ENCODE results near the gene TMEM212.

DNA sequence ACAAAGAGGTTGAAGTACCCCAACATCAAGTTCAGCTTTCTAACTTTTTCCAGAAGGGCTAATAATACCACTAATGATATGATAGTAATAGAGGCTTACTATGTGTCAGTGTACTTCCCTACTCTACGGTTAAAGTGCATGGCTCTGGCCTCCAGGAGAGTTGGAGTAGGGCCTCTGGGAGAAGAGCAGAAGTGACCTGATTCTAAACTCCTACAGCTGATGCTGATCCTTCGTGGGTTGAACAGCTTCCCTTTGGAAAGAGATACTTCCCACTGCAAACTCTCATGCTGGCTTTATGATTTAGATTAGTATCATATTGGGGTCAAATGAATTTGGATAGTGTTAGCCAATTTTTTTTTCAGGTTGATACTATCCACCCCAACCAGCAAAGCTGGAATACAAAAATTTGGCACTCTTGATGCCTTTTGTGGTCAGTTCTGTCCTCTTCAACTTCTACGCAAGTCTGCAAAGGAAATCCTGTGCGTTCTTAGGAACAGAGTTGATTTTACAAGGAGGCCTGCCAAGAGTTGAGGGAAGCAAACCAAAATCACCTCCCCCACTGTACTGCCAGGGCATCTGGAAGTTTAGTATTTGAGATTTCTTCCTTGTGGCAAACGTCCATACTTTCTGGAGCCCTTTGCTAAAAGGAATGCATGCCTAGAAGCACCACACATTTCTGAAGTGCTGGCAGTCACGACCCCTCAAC, 17.8 kb downstream of the TMEM212 start:
- TF ChIP-seq, protein P1, sequence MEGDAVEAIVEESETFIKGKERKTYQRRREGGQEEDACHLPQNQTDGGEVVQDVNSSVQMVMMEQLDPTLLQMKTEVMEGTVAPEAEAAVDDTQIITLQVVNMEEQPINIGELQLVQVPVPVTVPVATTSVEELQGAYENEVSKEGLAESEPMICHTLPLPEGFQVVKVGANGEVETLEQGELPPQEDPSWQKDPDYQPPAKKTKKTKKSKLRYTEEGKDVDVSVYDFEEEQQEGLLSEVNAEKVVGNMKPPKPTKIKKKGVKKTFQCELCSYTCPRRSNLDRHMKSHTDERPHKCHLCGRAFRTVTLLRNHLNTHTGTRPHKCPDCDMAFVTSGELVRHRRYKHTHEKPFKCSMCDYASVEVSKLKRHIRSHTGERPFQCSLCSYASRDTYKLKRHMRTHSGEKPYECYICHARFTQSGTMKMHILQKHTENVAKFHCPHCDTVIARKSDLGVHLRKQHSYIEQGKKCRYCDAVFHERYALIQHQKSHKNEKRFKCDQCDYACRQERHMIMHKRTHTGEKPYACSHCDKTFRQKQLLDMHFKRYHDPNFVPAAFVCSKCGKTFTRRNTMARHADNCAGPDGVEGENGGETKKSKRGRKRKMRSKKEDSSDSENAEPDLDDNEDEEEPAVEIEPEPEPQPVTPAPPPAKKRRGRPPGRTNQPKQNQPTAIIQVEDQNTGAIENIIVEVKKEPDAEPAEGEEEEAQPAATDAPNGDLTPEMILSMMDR (IDR thresholded peaks at IDR 0.05) = no peak
- no peak for TF ChIP-seq POLR2A (IDR thresholded peaks at IDR 0.05)

All from heart left ventricle (tissue), 13 donors.